ENCODE results near the gene RHOT1.
"Not testable (repeated sequence)": the region's sequence is repeated elsewhere in the genome, so short reads cannot be mapped to it uniquely, and the experiment has no call there.

Gene RHOT1

DNA sequence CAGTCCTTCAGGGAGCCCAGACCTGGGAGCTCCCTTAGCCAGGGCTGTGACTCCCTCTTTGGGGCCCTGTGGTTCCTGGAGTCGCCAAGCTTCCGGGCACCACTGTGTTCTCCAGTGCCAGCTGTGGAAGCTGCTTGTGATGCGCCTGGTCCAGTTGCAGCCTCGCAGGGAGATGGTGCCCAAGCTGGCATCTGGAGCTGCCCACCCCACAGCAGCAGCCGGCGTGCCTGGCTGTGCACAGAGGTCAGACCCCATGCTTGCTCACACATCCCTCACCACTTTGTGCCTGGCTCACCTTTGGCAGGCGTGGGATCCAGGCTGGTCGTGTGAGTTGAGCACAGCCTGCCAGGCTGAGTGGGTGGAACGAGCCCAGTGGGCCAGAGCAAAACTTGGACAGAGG is 18.2 kb downstream of the RHOT1 start:
- no peak for DNase-seq

DNA sequence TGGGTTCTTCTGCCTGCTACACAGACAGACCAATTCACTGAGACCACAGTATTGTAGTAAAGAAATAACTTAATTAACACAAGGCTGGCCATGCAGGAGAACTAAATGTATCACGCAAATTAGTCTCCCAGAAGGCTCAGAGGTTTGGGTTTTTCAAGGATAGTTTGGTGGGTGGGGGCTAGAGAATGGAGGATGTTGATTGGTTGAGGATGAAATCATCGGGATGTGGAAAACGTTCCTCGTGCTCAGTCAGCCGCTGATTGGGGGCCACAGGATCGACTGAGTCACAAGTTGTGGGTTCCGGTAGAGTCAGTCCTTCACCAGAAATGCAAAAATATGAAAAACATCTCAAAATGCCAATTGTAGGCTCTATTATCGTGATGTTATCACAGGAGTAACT is 18.7 kb downstream of the RHOT1 start:
- DNase-seq = no peak

DNA sequence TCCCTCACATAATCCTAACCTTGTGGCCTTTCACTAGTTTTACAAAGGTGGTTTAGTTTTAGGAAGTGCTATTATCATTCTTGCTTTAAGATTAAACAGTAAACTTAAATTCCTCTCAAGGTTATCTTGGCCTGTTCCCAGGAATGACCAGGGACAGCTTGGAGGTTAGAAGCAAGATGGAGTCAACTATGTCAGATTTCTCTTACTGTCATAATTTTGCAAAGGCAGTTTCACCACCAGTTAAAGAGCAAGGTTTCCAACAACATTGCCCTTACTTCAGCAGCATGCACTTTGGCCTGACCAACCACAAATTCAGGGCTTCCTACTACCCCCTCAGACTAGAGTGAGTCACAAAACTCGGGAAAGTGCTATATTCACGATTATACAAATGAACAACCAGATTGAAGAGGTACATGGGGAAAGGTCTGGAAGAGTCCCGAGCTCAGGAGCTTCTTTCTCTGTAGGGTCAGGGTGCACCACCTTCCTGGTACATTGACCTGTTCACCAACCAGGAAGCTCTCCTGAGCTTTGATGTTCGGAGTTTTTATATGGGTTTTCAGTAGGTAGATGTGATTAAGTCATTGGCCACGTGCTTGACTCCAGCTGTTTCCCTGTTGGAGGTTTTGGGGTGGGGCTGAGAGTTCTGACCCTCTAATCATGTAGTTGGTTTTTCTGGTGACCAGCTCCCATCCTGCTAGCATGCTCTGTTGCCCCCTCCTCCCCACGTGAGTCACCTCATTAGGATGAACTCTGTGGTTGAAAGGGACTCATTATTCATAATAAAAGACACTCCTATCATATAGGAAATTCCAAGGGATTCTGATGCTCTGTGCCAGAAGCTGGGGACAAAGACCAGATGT is 19.4 kb downstream of the RHOT1 start:
- DNase-seq = peak; percentile 92

DNA sequence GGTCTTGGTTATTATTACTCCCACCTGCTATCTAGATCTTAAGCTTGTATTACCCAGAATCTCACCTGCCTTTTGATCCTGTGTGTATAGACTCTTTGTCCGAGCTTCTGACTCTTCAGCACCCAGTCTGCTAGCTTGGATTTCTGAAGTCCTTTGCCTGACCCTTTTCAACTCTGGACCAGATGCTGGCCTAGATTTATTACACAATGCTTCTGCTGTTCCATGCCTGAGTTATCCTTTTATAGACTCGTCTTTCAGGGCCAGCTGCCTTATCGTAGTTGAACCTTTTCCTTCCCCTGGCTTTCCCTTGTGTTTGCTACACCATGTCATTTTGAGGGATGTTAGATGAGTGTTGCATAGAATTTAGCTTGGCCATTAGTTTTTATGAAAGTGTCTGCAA is 32.6 kb downstream of the RHOT1 start:
- no peak for DNase-seq

DNA sequence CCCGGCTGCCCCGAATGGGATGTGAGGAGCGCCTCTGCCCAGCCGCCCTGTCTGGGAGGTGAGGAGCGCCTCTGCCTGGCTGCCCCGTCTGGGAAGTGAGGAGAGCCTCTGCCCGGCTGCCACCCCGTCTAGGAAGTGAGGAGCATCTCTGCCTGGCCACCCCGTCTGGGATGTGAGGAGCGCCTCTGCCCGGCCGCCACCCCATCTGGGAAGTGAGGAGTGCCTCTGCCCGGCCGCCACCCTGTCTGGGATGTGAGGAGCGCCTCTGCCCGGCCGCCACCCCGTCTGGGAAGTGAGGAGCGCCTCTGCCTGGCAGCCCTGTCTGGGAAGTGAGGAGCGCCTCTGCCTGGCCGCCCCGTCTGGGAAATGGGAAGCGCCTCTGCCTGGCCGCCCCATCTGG is 36.4 kb downstream of the RHOT1 start:
- not testable (repeated sequence) for DNase-seq

DNA sequence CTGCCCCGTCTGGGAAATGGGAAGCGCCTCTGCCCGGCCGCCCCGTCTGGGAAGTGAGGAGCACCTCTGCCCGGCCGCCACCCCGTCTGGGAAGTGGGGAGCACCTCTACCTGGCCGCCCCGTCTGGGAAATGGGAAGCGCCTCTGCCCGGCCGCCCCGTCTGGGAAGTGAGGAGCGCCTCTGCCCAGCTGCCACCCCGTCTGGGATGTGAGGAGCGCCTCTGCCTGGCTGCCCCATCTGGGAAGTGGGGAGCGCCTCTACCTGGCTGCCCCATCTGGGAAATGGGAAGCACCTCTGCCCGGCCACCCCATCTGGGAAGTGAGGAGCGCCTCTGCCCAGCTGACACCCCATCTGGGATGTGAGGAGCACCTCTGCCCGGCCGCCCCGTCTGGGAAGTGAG is 36.8 kb downstream of the RHOT1 start:
- not testable (repeated sequence) for DNase-seq

DNA sequence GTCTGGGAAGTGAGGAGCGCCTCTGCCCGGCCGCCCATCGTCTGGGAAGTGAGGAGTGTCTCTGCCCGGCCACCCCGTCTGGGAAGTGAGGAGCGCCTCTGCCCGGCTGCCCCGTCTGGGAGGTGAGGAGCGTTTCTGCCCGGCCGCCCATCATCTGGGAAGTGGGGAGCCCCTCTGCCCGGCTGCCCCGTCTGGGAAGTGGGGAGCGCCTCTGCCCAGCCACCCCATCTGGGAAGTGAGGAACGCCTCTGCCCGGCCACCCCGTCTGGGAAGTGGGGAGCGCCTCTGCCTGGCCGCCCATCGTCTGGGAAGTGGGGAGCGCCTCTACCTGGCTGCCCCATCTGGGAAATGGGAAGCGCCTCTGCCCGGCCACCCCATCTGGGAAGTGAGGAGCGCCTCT is 37.2 kb downstream of the RHOT1 start:
- not testable (repeated sequence) for DNase-seq

DNA sequence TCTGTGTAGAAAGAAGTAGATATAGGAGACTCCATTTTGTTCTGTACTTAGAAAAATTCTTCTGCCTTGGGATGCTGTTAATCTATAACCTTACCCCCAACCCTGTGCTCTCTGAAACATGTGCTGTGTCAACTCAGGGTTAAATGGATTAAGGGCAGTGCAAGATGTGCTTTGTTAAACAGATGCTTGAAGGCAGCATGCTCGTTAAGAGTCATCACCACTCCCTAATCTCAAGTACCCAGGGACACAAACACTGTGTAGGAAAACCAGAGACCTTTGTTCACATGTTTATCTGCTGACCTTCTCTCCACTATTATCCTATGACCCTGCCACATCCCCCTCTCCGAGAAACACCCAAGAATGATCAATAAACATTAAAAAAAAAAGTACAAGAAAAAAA is 38.0 kb downstream of the RHOT1 start:
- not testable (repeated sequence) for DNase-seq

DNA sequence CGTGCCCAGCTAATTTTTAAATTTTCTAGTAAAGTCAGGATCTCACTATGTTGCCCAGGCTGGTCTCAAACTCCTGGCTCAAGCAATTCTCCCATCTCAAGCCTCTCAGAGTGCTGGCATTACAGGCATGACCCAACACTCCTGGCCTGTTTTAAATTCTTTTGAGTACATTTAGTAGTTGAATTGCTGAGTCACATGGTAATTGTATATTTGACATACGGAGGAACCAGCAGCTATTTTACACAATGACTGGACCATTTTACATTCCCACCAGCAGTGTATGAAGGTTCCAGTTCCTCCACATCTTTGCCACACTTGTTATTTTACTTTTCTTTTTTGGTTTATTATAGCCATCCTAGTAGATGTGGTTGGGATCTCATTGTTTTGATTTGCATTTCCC is 43.6 kb downstream of the RHOT1 start:
- no peak for DNase-seq

DNA sequence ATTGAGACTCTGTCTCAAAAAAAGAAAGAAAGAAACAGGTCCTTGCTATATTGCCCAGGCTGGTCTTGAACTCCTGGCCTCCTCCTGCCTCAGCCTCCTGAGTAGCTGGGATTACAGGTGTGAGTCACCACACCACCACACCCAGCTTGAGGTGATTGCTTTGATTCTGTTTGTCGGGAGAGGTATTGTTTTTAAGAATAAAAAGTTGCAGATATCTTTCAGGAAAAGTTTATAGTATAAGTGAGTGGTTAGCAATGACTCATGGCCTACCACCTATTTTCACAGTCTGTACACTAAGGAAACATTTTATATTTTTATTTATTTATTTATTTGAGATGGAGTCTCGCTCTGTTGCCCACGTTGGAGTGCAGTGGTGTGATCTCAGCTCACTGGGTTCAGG is 45.0 kb downstream of the RHOT1 start:
- no peak for DNase-seq

DNA sequence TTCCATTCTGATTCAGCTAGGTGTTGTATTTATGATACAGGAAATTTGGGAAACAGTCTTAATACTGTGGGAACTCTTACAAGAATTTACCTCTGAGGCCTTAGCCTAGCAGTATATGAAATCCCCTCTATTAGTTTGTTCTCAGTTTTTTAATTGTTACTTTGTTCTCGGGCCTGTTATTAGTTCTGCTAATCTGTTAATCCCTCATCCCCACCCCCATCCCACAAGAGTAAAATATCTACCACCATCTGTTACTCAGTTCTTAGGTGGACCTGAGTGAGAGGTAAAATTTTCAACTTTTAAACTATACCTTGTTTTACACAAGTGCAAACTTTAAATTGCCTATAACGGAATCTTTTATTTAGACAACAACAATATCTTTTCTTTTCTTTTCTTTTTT is 47.0 kb downstream of the RHOT1 start:
- DNase-seq = no peak

DNA sequence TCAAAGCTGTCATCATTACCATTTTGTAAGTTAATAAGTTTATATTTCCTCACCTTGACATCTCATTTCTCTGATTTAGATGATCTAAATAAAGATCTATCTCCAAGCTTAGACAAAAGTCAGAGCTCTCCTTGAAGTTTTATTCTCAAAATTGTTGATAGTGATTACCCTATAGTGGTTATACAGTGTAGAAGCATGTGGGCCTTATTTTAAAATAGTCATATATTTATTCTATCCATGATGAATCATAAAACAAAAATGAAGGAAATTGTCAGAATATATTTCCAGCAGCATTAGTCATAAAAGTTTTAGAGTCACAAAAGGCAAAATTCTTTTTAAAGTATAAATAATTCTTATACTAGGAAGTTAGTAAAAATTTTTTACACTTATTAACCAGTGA is 49.0 kb downstream of the RHOT1 start:
- peak; percentile 50 for DNase-seq

DNA sequence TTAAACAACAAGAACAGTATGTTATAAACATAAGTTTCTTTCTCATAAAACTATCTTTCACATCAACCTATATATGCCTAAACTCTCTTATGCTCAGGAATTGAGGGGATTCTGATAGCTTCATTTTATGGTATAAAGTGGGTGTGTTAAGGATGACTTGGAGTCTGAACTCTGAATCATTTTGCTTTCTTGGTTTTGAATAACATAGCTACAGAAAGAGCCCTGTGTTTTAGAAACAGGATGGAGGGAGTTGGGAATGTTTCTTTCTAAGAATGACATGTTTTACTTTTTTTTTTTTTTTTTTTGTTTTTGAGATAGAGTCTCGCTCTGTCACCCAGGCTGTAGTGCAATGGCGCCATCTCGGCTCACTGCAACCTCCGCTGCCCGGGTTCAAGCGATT is 50.1 kb downstream of the RHOT1 start:
- peak; percentile 38 for DNase-seq

DNA sequence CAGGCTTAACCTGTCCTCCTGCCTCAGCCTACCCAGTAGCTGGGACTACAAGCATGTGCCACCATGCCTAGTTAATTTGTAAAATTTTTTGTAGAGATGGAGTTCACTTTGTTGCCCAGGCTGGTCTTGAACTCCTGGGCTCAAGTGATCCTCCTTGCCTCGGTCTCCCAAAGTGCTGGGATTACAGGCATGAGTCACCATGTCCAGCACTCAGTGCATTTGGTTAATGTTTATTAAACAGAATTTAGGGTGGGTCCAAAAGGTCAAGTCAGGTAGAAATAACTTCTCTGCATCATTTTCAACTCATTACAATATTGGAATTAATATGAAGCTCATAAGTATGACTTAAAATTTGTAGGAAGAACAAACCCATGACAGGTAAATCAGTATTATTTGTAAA is 55.7 kb downstream of the RHOT1 start:
- no peak for DNase-seq

DNA sequence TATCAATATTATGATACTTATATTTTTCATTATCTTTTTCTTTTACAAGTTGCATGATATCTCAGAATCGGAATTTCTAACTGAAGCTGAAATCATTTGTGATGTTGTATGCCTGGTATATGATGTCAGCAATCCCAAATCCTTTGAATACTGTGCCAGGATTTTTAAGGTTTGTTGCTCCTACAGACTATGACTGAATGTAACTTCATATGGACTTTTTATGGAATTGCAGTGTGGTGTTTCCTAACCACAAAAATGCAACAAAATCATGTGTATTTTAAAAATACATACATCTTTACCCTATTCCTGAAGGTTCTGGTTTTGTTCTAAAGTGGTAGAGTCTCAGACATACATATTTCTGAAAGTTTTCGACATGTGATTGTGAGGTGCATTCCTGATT is 64.6 kb downstream of the RHOT1 start:
- DNase-seq = peak; percentile 85

DNA sequence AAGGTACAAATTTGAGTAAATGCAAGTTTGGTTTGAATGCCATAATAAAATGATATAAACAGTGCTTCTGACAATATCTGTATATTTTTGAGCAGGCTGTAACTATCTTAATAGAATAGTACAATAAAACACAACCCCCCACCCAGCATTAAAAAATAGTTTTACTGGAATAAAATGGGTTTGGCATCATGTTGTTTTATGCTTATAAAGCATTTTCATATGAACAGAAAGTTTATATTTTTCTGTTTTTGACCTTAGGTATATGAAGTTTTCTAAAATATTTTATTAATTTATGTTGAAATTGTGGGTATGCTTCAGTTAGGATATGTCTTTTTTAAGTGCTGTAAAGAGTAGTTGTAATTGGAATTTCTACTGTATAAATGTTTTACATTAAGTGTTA is 66.1 kb downstream of the RHOT1 start:
- DNase-seq = no peak

DNA sequence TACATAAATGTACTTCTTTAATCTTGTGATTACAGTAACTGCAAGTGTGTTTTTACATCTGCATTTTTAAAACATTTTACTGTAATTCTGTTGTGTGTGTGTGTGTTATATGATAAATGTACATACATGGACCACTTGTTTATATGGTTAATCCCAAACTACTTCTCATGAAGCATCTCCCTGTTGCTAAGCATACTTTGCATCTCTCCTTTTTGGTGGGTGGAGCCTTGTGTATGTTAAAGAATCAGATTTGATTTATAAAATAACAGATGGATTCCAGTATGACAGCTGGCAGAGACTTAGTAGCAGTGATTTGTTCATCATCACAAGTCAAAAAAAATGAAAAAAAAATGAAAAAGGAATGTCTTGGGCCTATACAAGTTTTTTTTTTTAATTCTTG is 67.3 kb downstream of the RHOT1 start:
- no peak for DNase-seq

DNA sequence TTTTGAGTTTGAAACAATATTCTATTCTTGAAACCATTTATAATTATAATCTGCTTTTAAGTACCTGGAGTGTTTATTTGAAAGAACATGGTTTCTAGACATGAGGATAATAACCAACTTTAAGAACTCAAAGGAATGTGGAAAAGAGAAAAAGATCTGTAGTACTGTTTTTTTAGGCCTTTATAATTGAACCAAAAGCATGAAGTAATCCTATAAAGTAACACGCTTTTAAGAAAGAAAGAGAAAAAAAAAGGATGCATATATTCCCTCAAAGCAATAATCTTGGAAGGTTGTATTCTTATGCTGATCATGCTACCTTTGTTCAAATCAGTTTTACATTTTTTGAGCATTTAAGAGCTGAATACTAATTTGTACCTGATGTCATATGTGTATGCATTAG is 69.4 kb downstream of the RHOT1 start:
- no peak for DNase-seq

DNA sequence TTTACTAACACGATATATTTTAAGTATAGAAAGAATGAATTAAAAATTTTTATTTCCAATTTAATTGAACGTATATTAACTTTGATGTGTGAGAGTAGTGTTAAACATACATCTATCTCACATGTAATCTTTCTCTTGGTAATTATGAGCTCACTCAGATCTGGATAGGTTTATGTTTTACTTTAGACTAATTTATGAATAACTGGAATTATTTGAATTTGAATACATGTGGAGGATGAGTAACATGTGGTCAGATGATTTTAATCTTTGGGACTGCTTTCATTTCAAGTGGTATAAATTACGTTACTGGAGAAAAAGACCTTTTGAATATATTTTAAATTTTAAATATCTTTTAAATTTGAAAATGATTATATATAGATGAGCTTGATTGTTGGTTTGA is 73.4 kb downstream of the RHOT1 start:
- DNase-seq = no peak

DNA sequence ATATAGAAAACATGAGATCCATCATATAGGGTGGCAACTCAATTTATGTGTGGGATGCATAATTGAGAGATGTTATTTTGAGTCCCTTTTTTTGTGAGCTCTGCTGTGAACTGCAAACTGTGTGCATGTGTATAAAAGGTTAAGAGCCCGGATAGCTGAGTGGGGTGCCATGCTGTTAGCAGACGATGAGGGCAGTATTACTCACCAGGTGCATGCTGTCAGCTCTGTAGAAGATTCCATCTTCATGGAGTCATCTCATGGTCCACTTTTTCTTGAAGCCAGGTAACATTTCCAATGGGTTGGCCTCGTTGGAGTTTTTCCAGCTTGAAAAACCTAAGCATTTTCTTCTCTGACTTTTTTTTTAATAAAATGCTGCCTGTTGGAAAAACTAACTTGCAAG is 80.3 kb downstream of the RHOT1 start:
- DNase-seq = no peak

DNA sequence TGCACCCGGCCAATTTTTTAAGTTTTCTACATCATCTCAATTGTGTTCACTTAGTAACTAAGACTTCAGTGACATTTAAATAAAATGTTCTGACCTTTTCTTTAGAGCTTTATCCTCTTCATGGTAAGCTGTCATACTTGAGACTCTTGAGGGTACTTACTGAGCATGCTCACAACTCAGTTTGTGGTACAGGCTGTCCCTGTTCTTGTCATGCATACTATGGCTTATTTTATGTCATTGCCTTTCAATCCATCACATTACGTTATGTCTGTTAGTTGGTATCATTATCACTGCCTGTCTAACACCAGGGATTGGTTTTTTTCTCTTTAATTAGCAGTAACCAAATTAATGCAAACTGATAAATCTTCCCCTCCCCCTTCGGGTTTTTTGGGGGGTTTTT is 81.4 kb downstream of the RHOT1 start:
- DNase-seq = no peak

DNA sequence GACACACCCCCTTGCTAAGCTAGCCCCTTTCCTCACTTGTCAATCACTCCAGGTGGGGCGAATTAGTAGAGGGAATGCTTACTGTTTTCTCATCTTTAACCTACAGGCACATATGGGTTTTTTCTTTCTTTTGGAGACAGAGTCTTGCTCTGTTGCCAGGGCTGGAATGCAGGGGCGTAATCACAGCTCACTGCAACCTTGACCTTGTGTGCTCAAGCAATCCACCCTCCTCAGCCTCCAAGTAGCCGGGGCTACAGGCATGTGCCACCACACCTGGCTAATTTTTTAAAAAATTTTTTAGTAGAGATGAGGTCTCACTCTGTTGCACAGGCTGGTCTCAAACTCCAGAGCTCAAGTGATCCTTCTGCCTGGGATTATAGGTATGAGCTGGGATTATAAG is 84.6 kb downstream of the RHOT1 start:
- DNase-seq = no peak

DNA sequence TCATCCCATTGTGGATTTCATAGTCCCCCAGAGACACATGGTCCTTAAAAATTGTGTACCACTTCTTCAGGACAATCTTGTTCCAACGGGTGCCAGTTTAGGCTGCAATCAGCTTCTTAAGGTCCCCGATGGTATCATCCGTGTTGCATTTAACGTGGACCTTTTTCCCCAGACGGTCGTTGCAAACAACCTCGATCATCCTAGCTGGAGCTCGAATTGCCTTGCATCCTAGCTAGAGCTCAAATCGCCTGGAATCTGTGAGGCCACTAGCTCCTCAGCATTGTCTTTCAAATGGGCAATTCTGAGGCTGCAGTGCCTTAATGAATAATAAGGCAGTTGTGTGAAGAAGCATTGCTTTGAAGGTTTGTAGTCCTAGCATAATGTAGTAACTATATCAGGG is 85.6 kb downstream of the RHOT1 start:
- no peak for DNase-seq

DNA sequence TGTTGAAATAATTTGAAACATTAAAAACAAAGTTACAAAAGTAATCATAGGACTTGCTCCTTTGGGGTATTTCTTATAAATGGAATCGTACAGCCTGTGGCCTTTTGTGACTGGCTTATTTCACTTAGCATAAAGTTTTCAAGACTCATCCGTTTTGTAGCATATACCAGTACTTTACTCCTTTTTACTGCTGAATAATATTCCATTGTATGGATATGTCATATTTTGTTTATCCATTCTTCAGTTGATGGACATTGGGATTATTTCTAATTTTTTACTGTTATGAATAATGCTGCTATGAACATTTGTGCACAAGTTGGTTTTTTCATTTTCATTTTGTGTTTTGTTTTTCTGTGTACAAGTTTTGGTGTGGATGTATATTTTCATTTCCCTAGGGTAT is 93.3 kb downstream of the RHOT1 start:
- DNase-seq = no peak

DNA sequence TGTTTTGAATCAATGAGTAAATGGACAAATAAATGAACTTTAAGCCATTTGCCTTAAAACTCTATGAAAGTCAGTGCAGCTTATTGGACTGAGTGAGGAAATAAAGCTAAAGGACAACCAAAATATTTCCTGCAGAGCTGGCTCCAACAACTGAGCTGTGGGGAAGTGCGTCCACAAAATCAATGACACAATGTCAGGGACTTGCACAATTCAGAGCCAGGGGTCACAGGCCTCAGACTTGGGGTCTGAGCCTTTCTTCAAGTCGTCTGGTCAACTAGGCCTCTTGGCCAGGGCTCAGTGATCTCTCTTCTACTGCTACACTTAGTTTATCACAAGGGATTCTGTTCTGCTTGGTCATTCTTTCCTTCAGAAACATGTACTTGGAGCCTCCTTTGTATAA is 97.2 kb downstream of the RHOT1 start:
- no peak for DNase-seq

Data from fibroblast of skin of abdomen (primary cell).